ENCODE data around the gene ALX4.

The ALX4 gene

GRCh38 chr11:44345781-44346180, 35.8 kb upstream of the ALX4 start:
- in situ Hi-C loops (cut with HindIII; ENCODE audit: low sequenced_read_pairs), result no loop called here
- no peak for TF ChIP-seq CTCF (IDR thresholded peaks at IDR 0.05; ENCODE audit: low read depth, low read length)
- H3K4me3 ChIP-seq (ENCODE audit: low read depth, low read length), result no peak overlapping the region
- no peak for DNase-seq (ENCODE audit: low read depth, low spot score)

GRCh38 chr11:44344921-44345320, 35.0 kb upstream of the ALX4 start:
- no peak for DNase-seq (ENCODE audit: low read depth, low spot score)
- in situ Hi-C loops (cut with HindIII; ENCODE audit: low sequenced_read_pairs), result no loop called here
- H3K4me3 ChIP-seq (ENCODE audit: low read depth, low read length), result no peak overlapping the region
- no peak for TF ChIP-seq CTCF (IDR thresholded peaks at IDR 0.05; ENCODE audit: low read depth, low read length)

GRCh38 chr11:44344423-44344820, 34.5 kb upstream of the ALX4 start:
- in situ Hi-C loops (cut with HindIII; ENCODE audit: low sequenced_read_pairs), result no loop called here
- H3K4me3 ChIP-seq (ENCODE audit: low read depth, low read length), result no peak overlapping the region
- no peak for DNase-seq (ENCODE audit: low read depth, low spot score)
- TF ChIP-seq CTCF (IDR thresholded peaks at IDR 0.05; ENCODE audit: low read depth, low read length), result no peak

- in situ Hi-C loops (cut with HindIII; ENCODE audit: low sequenced_read_pairs), result no loop called here
- no peak overlapping the region for H3K4me3 ChIP-seq (ENCODE audit: low read depth, low read length)
- TF ChIP-seq CTCF (IDR thresholded peaks at IDR 0.05; ENCODE audit: low read depth, low read length), result no peak
- DNase-seq (ENCODE audit: low read depth, low spot score), result no peak
Observed at GRCh38 chr11:44343778-44344422, 34.0 kb upstream of the ALX4 start.

GRCh38 chr11:44342616-44343015, 32.7 kb upstream of the ALX4 start:
- in situ Hi-C loops (cut with HindIII; ENCODE audit: low sequenced_read_pairs), result no loop called here
- H3K4me3 ChIP-seq (ENCODE audit: low read depth, low read length), result no peak overlapping the region
- DNase-seq (ENCODE audit: low read depth, low spot score), result no peak
- no peak for TF ChIP-seq CTCF (IDR thresholded peaks at IDR 0.05; ENCODE audit: low read depth, low read length)

GRCh38 chr11:44340656-44341055, 30.7 kb upstream of the ALX4 start:
- H3K4me3 ChIP-seq (ENCODE audit: low read depth, low read length), result no peak overlapping the region
- DNase-seq (ENCODE audit: low read depth, low spot score), result no peak
- no peak for TF ChIP-seq CTCF (IDR thresholded peaks at IDR 0.05; ENCODE audit: low read depth, low read length)
- in situ Hi-C loops (cut with HindIII; ENCODE audit: low sequenced_read_pairs), result no loop called here

- no peak overlapping the region for H3K4me3 ChIP-seq (ENCODE audit: low read depth, low read length)
- no peak for DNase-seq (ENCODE audit: low read depth, low spot score)
- in situ Hi-C loops (cut with HindIII; ENCODE audit: low sequenced_read_pairs), result no loop called here
- no peak for TF ChIP-seq CTCF (IDR thresholded peaks at IDR 0.05; ENCODE audit: low read depth, low read length)
Observed at GRCh38 chr11:44339530-44339883, 29.6 kb upstream of the ALX4 start.
